ENCODE measurements around the gene OXTR.

Gene OXTR

GRCh38 chr3:8709801-8710507, 59.5 kb downstream of the OXTR start:
- DNase-seq (ENCODE audit: low read depth), result no peak

- no peak for DNase-seq (ENCODE audit: low read depth)
These were observed 60.1 kb downstream of the OXTR start for GRCh38 chr3:8709287-8709686.

- no peak for DNase-seq (ENCODE audit: low read depth)
These were observed 63.8 kb downstream of the OXTR start for GRCh38 chr3:8705575-8705974.

- no peak for DNase-seq (ENCODE audit: low read depth)
These were observed 66.9 kb downstream of the OXTR start for GRCh38 chr3:8702560-8702959.

All from activated T-helper 1 cell treated with Interleukin-2 at 50 U/mL for 16 hours (primary cell).